Fibroblast of skin of abdomen (primary cell): ENCODE results near the gene DOCK4.
A peak's percentile ranks its signal among the peaks of the same experiment; 100 is the strongest.
"Not testable (repeated sequence)": the region's sequence is repeated elsewhere in the genome, so short reads cannot be mapped to it uniquely, and the experiment has no call there.

Experiments used
- DNase-seq: peaks from one replicate; pipeline ENCODE4 v3.0.0-alpha.2; 2013

DOCK4 gene

GRCh38 chr7:112130729-112131410, 75.3 kb downstream of the DOCK4 start:
- DNase-seq, result no peak

- no peak for DNase-seq
Observed at GRCh38 chr7:112129655-112130323, 76.4 kb downstream of the DOCK4 start.

- DNase-seq, result not testable (repeated sequence)
Observed at GRCh38 chr7:112128461-112129425, 77.5 kb downstream of the DOCK4 start.

- not testable (repeated sequence) for DNase-seq
Observed at GRCh38 chr7:112128041-112128440, 78.2 kb downstream of the DOCK4 start.

- no peak for DNase-seq
Observed at GRCh38 chr7:112125250-112125649, 80.9 kb downstream of the DOCK4 start.

- no peak for DNase-seq
Observed at GRCh38 chr7:112124061-112124766, 82.0 kb downstream of the DOCK4 start.

GRCh38 chr7:112122798-112123197, 83.4 kb downstream of the DOCK4 start:
- peak; percentile 6 for DNase-seq

GRCh38 chr7:112122144-112122543, 84.1 kb downstream of the DOCK4 start:
- no peak for DNase-seq

- DNase-seq, result no peak
Observed at GRCh38 chr7:112121318-112121717, 84.9 kb downstream of the DOCK4 start.

- DNase-seq, result no peak
Observed at GRCh38 chr7:112120696-112121217, 85.4 kb downstream of the DOCK4 start.

- DNase-seq, result no peak
Observed at GRCh38 chr7:112118581-112119566, 87.3 kb downstream of the DOCK4 start.

GRCh38 chr7:112116894-112117293, 89.3 kb downstream of the DOCK4 start:
- no peak for DNase-seq

- DNase-seq, result no peak
Observed at GRCh38 chr7:112116358-112116757, 89.8 kb downstream of the DOCK4 start.

GRCh38 chr7:112115880-112116279, 90.3 kb downstream of the DOCK4 start:
- no peak for DNase-seq

- no peak for DNase-seq
Observed at GRCh38 chr7:112113913-112114575, 92.2 kb downstream of the DOCK4 start.

- peak; percentile 28 for DNase-seq
Observed at GRCh38 chr7:112112822-112113255, 93.4 kb downstream of the DOCK4 start.

GRCh38 chr7:112110651-112111050, 95.5 kb downstream of the DOCK4 start:
- no peak for DNase-seq

GRCh38 chr7:112110175-112110574, 96.0 kb downstream of the DOCK4 start:
- no peak for DNase-seq

GRCh38 chr7:112108981-112109380, 97.2 kb downstream of the DOCK4 start:
- no peak for DNase-seq
